MCF 10A (cell line): ENCODE data around the gene ABHD16B. TPM values are rescaled to one million over a fixed set of nuclear protein-coding genes. Genes with fewer than 3 reads are reported as not detected.
A peak's percentile ranks its signal among the peaks of the same experiment; 100 is the strongest.

Experiments
- BruUV-seq: library from RNA; stranded (reverse); fragments of 400-500 nt; replicated peaks from 2 replicates; lab custom pipeline; 2021; lab: Mats Ljungman, UMichigan
- CTCF ChIA-PET: fragments of 300-600 bp; sonication (Branson Sonifier 250); formaldehyde crosslinking; extraction: SDS; loops from one replicate; lab custom pipeline; 2021; ENCODE audit warnings: antibody characterized with exemption, inconsistent platforms; lab: Yijun Ruan, JAX
- POLR2A ChIA-PET: fragments of 300-600, 350-650 bp; sonication (Branson Sonifier 250); formaldehyde crosslinking; extraction: SDS; loops from one replicate; lab custom pipeline; 2020; ENCODE audit warnings: antibody characterized with exemption, inconsistent platforms; lab: Yijun Ruan, JAX
- DNase-seq: peaks from one replicate; pipeline ENCODE4 v3.0.0-alpha.2; 2018; ENCODE audit not compliant: unreplicated experiment
- H3K27ac Mint-ChIP-seq: one replicate; pipeline ENCODE4 v1.8.0; 2022; ENCODE audit warnings: mild to moderate bottlenecking, low read depth, mixed read lengths; ENCODE audit not compliant: unreplicated experiment
- H3K27me3 Mint-ChIP-seq: one replicate; pipeline ENCODE4 v1.8.0; 2022; ENCODE audit warnings: mixed read lengths; ENCODE audit not compliant: insufficient read depth, unreplicated experiment
- H3K36me3 Mint-ChIP-seq: one replicate; pipeline ENCODE4 v1.8.0; 2022; ENCODE audit warnings: mild to moderate bottlenecking, moderate library complexity, mixed read lengths; ENCODE audit not compliant: insufficient read depth, unreplicated experiment
- H3K4me1 Mint-ChIP-seq: one replicate; pipeline ENCODE4 v1.8.0; 2022; ENCODE audit warnings: mixed read lengths; ENCODE audit not compliant: insufficient read depth, unreplicated experiment
- H3K4me3 Mint-ChIP-seq: one replicate; pipeline ENCODE4 v1.8.0; 2022; ENCODE audit warnings: mild to moderate bottlenecking, moderate library complexity, mixed read lengths; ENCODE audit not compliant: unreplicated experiment
- H3K9me3 Mint-ChIP-seq: one replicate; pipeline ENCODE4 v1.8.0; 2022; ENCODE audit warnings: mixed read lengths; ENCODE audit not compliant: unreplicated experiment
- intact Hi-C: fragments of 100-400 bp; cut with micrococcal nuclease; formaldehyde crosslinking; loops from 2 replicates; pipeline ENCODE4 v1.14.1; 2022
- total RNA-seq: library from RNA; stranded (reverse); gene quantifications from 2 replicates; pipeline ENCODE4 v1.2.3, GENCODE V29; 2022
- TF ChIP-seq, protein P1 (sequence below): fragments of 200-600 bp; IDR thresholded peaks from one replicate; pipeline ENCODE4 v1.8.0; 2022; ENCODE audit warnings: antibody characterized with exemption, mild to moderate bottlenecking; ENCODE audit not compliant: unreplicated experiment

The ABHD16B gene
- total RNA-seq, 1 experiment from 2014 or later, result not detected

DNA sequence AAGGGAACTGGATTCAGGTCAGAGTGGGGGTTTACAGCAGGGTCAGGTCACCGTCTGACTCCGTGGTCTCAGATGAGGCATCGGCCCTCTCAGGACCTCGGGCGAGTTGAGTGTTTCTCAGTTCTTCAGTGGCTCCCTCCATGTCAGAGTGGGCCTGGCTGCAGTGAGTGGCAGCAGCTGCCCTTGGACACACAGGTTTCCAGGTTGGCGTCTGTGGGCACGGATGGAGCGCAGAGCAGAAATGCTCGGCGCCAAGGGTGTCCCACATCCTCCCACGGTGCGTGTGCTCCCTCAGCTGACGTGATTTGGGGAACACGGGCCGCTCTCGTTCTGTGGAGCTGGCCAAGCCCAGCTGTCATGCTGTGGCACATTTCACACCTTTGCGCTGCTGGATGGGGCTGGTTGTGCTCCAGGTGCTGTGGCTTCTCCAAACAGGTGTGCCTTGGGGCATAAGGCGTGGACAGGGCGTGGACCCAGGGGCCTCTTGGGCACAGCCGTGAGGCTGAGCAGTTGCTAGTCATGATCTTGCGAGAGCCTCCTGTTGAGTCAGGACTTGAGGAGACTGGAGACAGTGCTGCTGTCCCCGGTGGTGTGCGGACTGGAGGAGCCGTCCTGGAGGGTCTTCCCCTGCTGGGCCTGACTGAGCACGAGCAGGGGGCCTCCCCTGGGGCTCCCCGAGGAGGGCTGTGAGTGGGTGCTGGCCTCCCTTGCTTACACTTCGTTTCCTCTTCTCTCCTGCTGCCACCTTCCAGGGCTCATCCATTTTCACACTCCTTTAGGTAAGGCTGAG lies 24.2 kb downstream of the ABHD16B start:
- no peaks in the 10 kb centered on the region for H3K27me3 Mint-ChIP-seq
- peaks cover 66% of the 10 kb centered on the region for H3K36me3 Mint-ChIP-seq
- no peak overlapping the region for H3K4me3 Mint-ChIP-seq
- TF ChIP-seq, protein P1, sequence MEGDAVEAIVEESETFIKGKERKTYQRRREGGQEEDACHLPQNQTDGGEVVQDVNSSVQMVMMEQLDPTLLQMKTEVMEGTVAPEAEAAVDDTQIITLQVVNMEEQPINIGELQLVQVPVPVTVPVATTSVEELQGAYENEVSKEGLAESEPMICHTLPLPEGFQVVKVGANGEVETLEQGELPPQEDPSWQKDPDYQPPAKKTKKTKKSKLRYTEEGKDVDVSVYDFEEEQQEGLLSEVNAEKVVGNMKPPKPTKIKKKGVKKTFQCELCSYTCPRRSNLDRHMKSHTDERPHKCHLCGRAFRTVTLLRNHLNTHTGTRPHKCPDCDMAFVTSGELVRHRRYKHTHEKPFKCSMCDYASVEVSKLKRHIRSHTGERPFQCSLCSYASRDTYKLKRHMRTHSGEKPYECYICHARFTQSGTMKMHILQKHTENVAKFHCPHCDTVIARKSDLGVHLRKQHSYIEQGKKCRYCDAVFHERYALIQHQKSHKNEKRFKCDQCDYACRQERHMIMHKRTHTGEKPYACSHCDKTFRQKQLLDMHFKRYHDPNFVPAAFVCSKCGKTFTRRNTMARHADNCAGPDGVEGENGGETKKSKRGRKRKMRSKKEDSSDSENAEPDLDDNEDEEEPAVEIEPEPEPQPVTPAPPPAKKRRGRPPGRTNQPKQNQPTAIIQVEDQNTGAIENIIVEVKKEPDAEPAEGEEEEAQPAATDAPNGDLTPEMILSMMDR, result no peak
- peak overlapping the region; percentile 35 for H3K27ac Mint-ChIP-seq
- H3K9me3 Mint-ChIP-seq, result no peaks in the 10 kb centered on the region
- CTCF ChIA-PET, result interaction anchor here (1.2 kb wide), 1 partner anchor 95 kb away, joined by 4 read pairs; no protein-coding TSS in a partner anchor
- DNase-seq, result peak; percentile 41
- BruUV-seq, result no TSS peak
- H3K4me1 Mint-ChIP-seq, result peaks cover 31% of the 10 kb centered on the region
- intact Hi-C loops, result no loop called here
- POLR2A ChIA-PET, result interaction anchor here (1.1 to 5.2 kb wide), 6 partner anchors 8 to 21 kb away, joined by 3 to 42 read pairs (median 7); partner anchors contain the start of gene TPD52L2

DNA sequence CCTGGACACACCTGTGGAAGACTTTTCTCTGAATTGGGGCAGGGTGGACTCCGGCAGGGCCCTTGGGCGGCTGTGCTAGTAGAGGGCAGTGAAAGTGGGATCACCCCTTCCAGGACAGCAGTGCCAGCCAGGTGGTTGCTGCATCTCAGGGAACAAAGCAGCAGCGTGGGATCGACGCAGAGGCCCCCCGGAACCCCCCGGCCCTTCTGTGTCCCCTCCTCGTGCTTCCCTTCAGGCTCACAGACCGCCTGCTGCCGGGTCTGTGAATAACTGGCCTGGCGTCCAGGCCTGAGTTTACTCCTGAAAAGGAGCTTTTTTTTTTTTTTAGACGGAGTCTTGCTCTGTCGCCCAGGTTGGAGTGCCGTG lies 24.7 kb downstream of the ABHD16B start:
- BruUV-seq, result no TSS peak
- CTCF ChIA-PET, result interaction anchor here (1.2 kb wide), 1 partner anchor 94 kb away, joined by 4 read pairs; no protein-coding TSS in a partner anchor
- TF ChIP-seq, protein P1, result no peak
- peak overlapping the region; percentile 35 for H3K27ac Mint-ChIP-seq
- H3K9me3 Mint-ChIP-seq, result no peaks in the 10 kb centered on the region
- peaks cover 67% of the 10 kb centered on the region for H3K36me3 Mint-ChIP-seq
- no peaks in the 10 kb centered on the region for H3K27me3 Mint-ChIP-seq
- no peak for DNase-seq
- H3K4me1 Mint-ChIP-seq, result peaks cover 31% of the 10 kb centered on the region
- POLR2A ChIA-PET, result interaction anchor here (0.7 to 5.2 kb wide), 4 partner anchors 12 to 21 kb away, joined by 4 to 42 read pairs (median 17); partner anchors contain the start of gene TPD52L2
- no peak overlapping the region for H3K4me3 Mint-ChIP-seq
- intact Hi-C loops, result no loop called here

DNA sequence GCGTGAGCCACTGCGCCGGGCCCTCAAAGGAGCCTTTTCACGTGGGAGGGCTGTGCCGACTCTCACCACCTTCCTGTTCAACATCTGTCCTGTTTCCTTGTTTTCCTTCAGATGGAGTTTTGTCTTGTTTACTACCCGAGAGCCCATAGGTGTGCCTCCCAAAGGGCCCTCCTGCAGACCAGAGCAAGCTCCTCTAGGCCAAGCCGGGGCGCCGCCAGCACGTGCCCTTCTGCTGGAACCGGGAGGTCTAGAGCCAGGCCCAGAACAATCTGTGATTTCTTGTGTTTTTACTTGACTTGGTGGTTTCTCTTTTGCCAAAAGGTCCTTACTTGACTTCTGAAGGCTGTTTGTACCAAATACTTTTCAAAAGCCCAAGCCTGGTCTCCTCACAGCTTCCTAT lies 25.6 kb downstream of the ABHD16B start:
- H3K27me3 Mint-ChIP-seq, result no peaks in the 10 kb centered on the region
- DNase-seq, result no peak
- no TSS peak for BruUV-seq
- H3K27ac Mint-ChIP-seq, result no peak overlapping the region
- ChIA-PET CTCF (interaction anchor here (0.6 to 1.2 kb wide), 3 partner anchors 93 to 252 kb away, joined by 3 to 4 read pairs (median 3); no protein-coding TSS in a partner anchor), POLR2A (interaction anchor here (0.7 to 3.1 kb wide), 3 partner anchors 10 to 22 kb away, joined by 4 to 21 read pairs (median 5); partner anchors contain the start of gene TPD52L2)
- H3K4me3 Mint-ChIP-seq, result no peak overlapping the region
- H3K36me3 Mint-ChIP-seq, result peaks cover 72% of the 10 kb centered on the region
- H3K4me1 Mint-ChIP-seq, result peaks cover 31% of the 10 kb centered on the region
- intact Hi-C loops, result no loop called here
- H3K9me3 Mint-ChIP-seq, result no peaks in the 10 kb centered on the region
- TF ChIP-seq, protein P1, result no peak
